Endothelial cell of umbilical vein (primary cell): Measurements from ENCODE around the gene RNU7-1. TPM values are rescaled to one million over a fixed set of nuclear protein-coding genes. Genes with fewer than 3 reads are reported as not detected.

Experiments
- BruUV-seq: library from RNA; stranded (reverse); fragments of 400-500 nt; replicated peaks from 2 replicates; lab custom pipeline; 2021; lab: Mats Ljungman, UMichigan
- CTCF ChIA-PET: fragments of 300-600, 350-600 bp; sonication (Branson Sonifier 250); formaldehyde crosslinking; loops from one replicate; lab custom pipeline; 2021; ENCODE audit warnings: antibody characterized with exemption, inconsistent platforms; lab: Charles Lee
- POLR2A ChIA-PET: fragments of 300-600, 350-600 bp; sonication (Branson Sonifier 250); formaldehyde crosslinking; loops from one replicate; lab custom pipeline; 2021; ENCODE audit warnings: antibody characterized with exemption, inconsistent platforms; lab: Charles Lee
- DNase-seq: peaks from one replicate; pipeline ENCODE4 v3.0.0-alpha.2; 2011; ENCODE audit warnings: low read depth, low spot score
- FAIRE-seq: peaks from 2 replicates; lab custom pipeline; 2011; peaks lifted over from hg19 to GRCh38; lab: Jason Lieb, UNC
- H2AFZ ChIP-seq: 2 replicates; pipeline ENCODE4 v1.6.0; 2012; ENCODE audit warnings: low read depth, low read length, control low read depth, inconsistent platforms
- H3K27ac ChIP-seq: 2 replicates; pipeline ENCODE4 v1.5.1; 2011; ENCODE audit warnings: low read depth, mild to moderate bottlenecking, control low read depth, low read length, moderate library complexity; ENCODE audit not compliant: insufficient read depth
- H3K27me3 ChIP-seq, 2 experiments: 2 replicates each; pipeline versions ENCODE4 v1.6.0 to v1.6.1; 2011; ENCODE audit warnings: low read length in 2 of 2, mixed read lengths in 1 of 2; ENCODE audit not compliant: control insufficient read depth in 2 of 2, insufficient read depth in 2 of 2
- H3K36me3 ChIP-seq, 2 experiments: 2 replicates in 1 of 2; 3 replicates in 1 of 2; pipeline ENCODE4 v1.5.1; 2011; ENCODE audit warnings: low read length in 2 of 2, mild to moderate bottlenecking in 1 of 2, moderate library complexity in 1 of 2; ENCODE audit not compliant: control insufficient read depth in 2 of 2, insufficient read depth in 2 of 2; ENCODE audit errors: extremely low read depth in 1 of 2
- H3K4me1 ChIP-seq: 3 replicates; pipeline ENCODE4 v1.5.1; 2011; ENCODE audit warnings: mild to moderate bottlenecking, low read length; ENCODE audit not compliant: control insufficient read depth, insufficient read depth; ENCODE audit errors: extremely low read depth
- H3K4me2 ChIP-seq: 2 replicates; pipeline ENCODE4 v1.6.1; 2011; ENCODE audit warnings: low read length, control low read depth, mixed read lengths; ENCODE audit not compliant: insufficient read depth
- H3K4me3 ChIP-seq, 3 experiments: fragments of 200-600 bp in 1 of 3; sonication (generic), shearing (Covaris generic) in 1 of 3; replicated peaks in 1 of 3; 2 replicates each; pipeline ENCODE4 v1.5.1; 2011 to 2016; ENCODE audit warnings: control low read depth in 3 of 3, low read length in 3 of 3, mild to moderate bottlenecking in 2 of 3, inconsistent platforms in 1 of 3, low read depth in 1 of 3, moderate library complexity in 1 of 3; ENCODE audit not compliant: insufficient read depth in 1 of 3
- H3K79me2 ChIP-seq: 2 replicates; pipeline ENCODE4 v1.6.0; 2012; ENCODE audit warnings: low read length, inconsistent platforms; ENCODE audit not compliant: control insufficient read depth, insufficient read depth
- H3K9ac ChIP-seq: replicated peaks from 2 replicates; pipeline ENCODE3; 2011; ENCODE audit warnings: low read length, control low read depth; ENCODE audit not compliant: insufficient read depth; ENCODE audit errors: extremely low read depth
- H3K9me1 ChIP-seq: replicated peaks from 3 replicates; pipeline ENCODE4 v1.6.0; 2011; ENCODE audit warnings: mild to moderate bottlenecking, low read length; ENCODE audit not compliant: control insufficient read depth, insufficient read depth; ENCODE audit errors: extremely low read depth
- H3K9me3 ChIP-seq: replicated peaks from 2 replicates; pipeline ENCODE4 v1.5.1; 2012; ENCODE audit warnings: low read length, inconsistent platforms; ENCODE audit not compliant: control insufficient read depth, insufficient read depth
- H4K20me1 ChIP-seq: replicated peaks from 2 replicates; pipeline ENCODE3; 2011; ENCODE audit warnings: mild to moderate bottlenecking, low read length; ENCODE audit not compliant: control insufficient read depth, insufficient read depth; ENCODE audit errors: extremely low read depth
- CTCF ChIP-seq, 2 donors: IDR thresholded peaks; 1 replicate in 1 of 2; 2 replicates in 1 of 2; pipeline ENCODE4 v1.5.1; 2011; ENCODE audit warnings: low read length in 2 of 2, mild to moderate bottlenecking in 2 of 2, moderate library complexity in 2 of 2, control low read depth in 1 of 2, inconsistent platforms in 1 of 2, low read depth in 1 of 2; ENCODE audit not compliant: insufficient read depth in 1 of 2; ENCODE audit errors: extremely low read depth in 1 of 2
- EZH2 ChIP-seq: IDR thresholded peaks from 2 replicates; pipeline ENCODE4 v1.6.1; 2012; ENCODE audit warnings: borderline replicate concordance, low read depth, mild to moderate bottlenecking, moderate library complexity, low read length, inconsistent platforms; ENCODE audit not compliant: severe bottlenecking
- FOS ChIP-seq: IDR thresholded peaks from 2 replicates; pipeline ENCODE4 v1.6.1; 2011; ENCODE audit warnings: mild to moderate bottlenecking, low read length, moderate library complexity, borderline replicate concordance; ENCODE audit not compliant: insufficient read depth
- GATA2 ChIP-seq: IDR thresholded peaks from 2 replicates; pipeline ENCODE4 v1.7.0; 2011; ENCODE audit warnings: low read depth, mild to moderate bottlenecking, moderate library complexity, mixed read lengths, low read length; ENCODE audit not compliant: insufficient read length, insufficient read depth
- JUN ChIP-seq: IDR thresholded peaks from 2 replicates; pipeline ENCODE4 v1.6.1; 2011; ENCODE audit warnings: borderline replicate concordance, low read depth; ENCODE audit not compliant: insufficient read length, insufficient read depth
- MYC ChIP-seq: IDR thresholded peaks from one replicate; pipeline ENCODE4 v1.6.1; 2011; ENCODE audit warnings: mild to moderate bottlenecking, low read depth, low read length
- POLR2A ChIP-seq: IDR thresholded peaks from 2 replicates; pipeline ENCODE4 v1.6.1; 2012; ENCODE audit warnings: low read depth, mild to moderate bottlenecking, control low read depth, low read length
- POLR2AphosphoS5 ChIP-seq: IDR thresholded peaks from 2 replicates; pipeline ENCODE4 v1.6.1; 2012; ENCODE audit warnings: low read depth, mild to moderate bottlenecking, control low read depth, low read length, moderate library complexity; ENCODE audit not compliant: insufficient read depth
- dilution Hi-C: fragments of 300-500 bp; cut with MboI; formaldehyde crosslinking; loops from one replicate; pipeline ENCODE4 v1.15.0; 2019; ENCODE audit warnings: low sequenced_read_pairs; ENCODE audit not compliant: extremely low pct_ligation_motif_present
- intact Hi-C: fragments of 100-400 bp; cut with micrococcal nuclease; formaldehyde crosslinking; loops from one replicate; pipeline ENCODE4 v1.10.0; 2022
- polyA plus RNA-seq, 4 experiments: library from polyadenylated mRNA; depleted of rRNA in 3 of 4; stranded (reverse) in 3 of 4; unstranded in 1 of 4; fragments of >200 nt; gene quantifications; 2 replicates each; pipeline versions ENCODE4 v1.2.1 to v1.2.3, GENCODE V29; 2011 to 2012; ENCODE audit warnings: missing spikeins in 1 of 4
- total RNA-seq: library from RNA; stranded (reverse); gene quantifications from 2 replicates; pipeline ENCODE4 v1.2.3, GENCODE V29; 2021
- TF ChIP-seq, protein P1 (sequence below): IDR thresholded peaks from 2 replicates; pipeline ENCODE4 v1.6.1; 2011; ENCODE audit not compliant: insufficient read depth, insufficient read length

The RNU7-1 gene
- total and polyA plus RNA-seq, 2 donors (not counting 3 experiments of a cell fraction or from before 2014, with no cell fraction given), result not detected

GRCh38 chr12:6915789-6916285 is 27.8 kb upstream of the RNU7-1 start:
- no peak overlapping the region for H2AFZ ChIP-seq
- no peak overlapping the region for H3K9ac ChIP-seq
- no peaks in the 10 kb centered on the region for H3K27me3 ChIP-seq
- no peak for DNase-seq
- intact Hi-C loops (no loop called here), dilution Hi-C loops (no loop called here)
- H3K79me2 ChIP-seq, result no peaks in the 10 kb centered on the region
- no peak for FAIRE-seq
- H3K4me2 ChIP-seq, result no peak overlapping the region
- peaks cover 11% of the 10 kb centered on the region for H3K4me1 ChIP-seq
- H3K9me3 ChIP-seq, result no peaks in the 10 kb centered on the region
- no peaks in the 10 kb centered on the region for H3K36me3 ChIP-seq
- no TSS peak for BruUV-seq
- no peaks in the 10 kb centered on the region for H4K20me1 ChIP-seq
- no peak overlapping the region for H3K4me3 ChIP-seq
- no peaks in the 10 kb centered on the region for H3K9me1 ChIP-seq
- TF ChIP-seq POLR2AphosphoS5 (no peak), GATA2 (no peak), EZH2 (no peak), JUN (no peak), FOS (no peak), CTCF (IDR thresholded peaks at IDR 0.05; ENCODE audit: extremely low read depth in 1 of 2, insufficient read depth in 1 of 2, low read depth in 1 of 2, low read length in 2 of 2) (no peak), POLR2A (no peak), MYC (no peak)
- TF ChIP-seq, protein P1, sequence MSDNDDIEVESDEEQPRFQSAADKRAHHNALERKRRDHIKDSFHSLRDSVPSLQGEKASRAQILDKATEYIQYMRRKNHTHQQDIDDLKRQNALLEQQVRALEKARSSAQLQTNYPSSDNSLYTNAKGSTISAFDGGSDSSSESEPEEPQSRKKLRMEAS, result no peak
- ChIA-PET POLR2A (interaction anchor here (1.1 kb wide), 1 partner anchor 9 kb away, joined by 3 read pairs; no protein-coding TSS in a partner anchor), CTCF (interaction anchor here (1.5 to 3.5 kb wide), 2 partner anchors 24 to 43 kb away, joined by 5 to 12 read pairs; partner anchors contain the start of gene SPSB2)
- no peak overlapping the region for H3K27ac ChIP-seq
